B cell (primary cell): ENCODE results near the gene TTLL5. TPM values are rescaled to one million over a fixed set of nuclear protein-coding genes. Genes with fewer than 3 reads are reported as not detected.

Experiments used
- ATAC-seq: fragments of 200-7000 bp; cut with Tn5 transposase; one replicate; pipeline ENCODE4 v1.10.0; 2021; ENCODE audit warnings: low read depth, mild to moderate bottlenecking, moderate number of reproducible peaks, moderate library complexity
- CTCF ChIA-PET: fragments of 350-600 bp; sonication (Branson Sonifier 250); formaldehyde crosslinking; loops from one replicate; lab custom pipeline; 2021; ENCODE audit warnings: antibody characterized with exemption, inconsistent platforms; lab: Charles Lee
- POLR2A ChIA-PET: fragments of 350-600 bp; sonication (Branson Sonifier 250); formaldehyde crosslinking; loops from one replicate; lab custom pipeline; 2021; ENCODE audit warnings: antibody characterized with exemption; lab: Charles Lee
- DNase-seq: peaks from one replicate; pipeline ENCODE4 v3.0.0; 2013
- H2AFZ ChIP-seq: 2 replicates; pipeline ENCODE4 v1.6.1; 2012; ENCODE audit warnings: mild to moderate bottlenecking, low read depth, low read length; ENCODE audit not compliant: insufficient read depth, poor library complexity, severe bottlenecking
- H3K27ac ChIP-seq, 2 donors: 1 replicate in 1 of 2; 2 replicates in 1 of 2; pipeline ENCODE4 v1.5.1; 2012 to 2013; ENCODE audit warnings: low read length in 2 of 2, mild to moderate bottlenecking in 2 of 2, moderate library complexity in 1 of 2
- H3K27me3 ChIP-seq, 4 experiments: fragments of 200-600 bp in 1 of 4; sonication (generic) in 1 of 4; replicated peaks in 1 of 4; 1 replicate in 2 of 4; 2 replicates in 2 of 4; pipeline versions ENCODE4 v1.6.1 to v1.7.0; 2013 to 2016; ENCODE audit warnings: low read length in 3 of 4, mild to moderate bottlenecking in 2 of 4, mixed read lengths in 1 of 4, moderate library complexity in 1 of 4; ENCODE audit not compliant: insufficient read depth in 4 of 4, control insufficient read depth in 3 of 4; ENCODE audit errors: control extremely low read depth in 1 of 4
- H3K36me3 ChIP-seq, 2 experiments: replicated peaks in 1 of 2; 1 replicate in 1 of 2; 2 replicates in 1 of 2; pipeline versions ENCODE4 v1.6.1 to v1.7.1; 2013; ENCODE audit warnings: low read length in 1 of 2; ENCODE audit not compliant: insufficient read depth in 2 of 2, control insufficient read depth in 1 of 2; ENCODE audit errors: control extremely low read depth in 1 of 2, extremely low read depth in 1 of 2
- H3K4me1 ChIP-seq, 2 donors: fragments of 200-600 bp in 1 of 2; sonication (generic) in 1 of 2; 1 replicate in 1 of 2; 2 replicates in 1 of 2; pipeline versions ENCODE4 v1.5.1 to v1.6.1; 2013 to 2017; ENCODE audit warnings: low read length in 2 of 2; ENCODE audit not compliant: control insufficient read depth in 2 of 2, insufficient read depth in 2 of 2
- H3K4me2 ChIP-seq: replicated peaks from 2 replicates; pipeline ENCODE3; 2012; ENCODE audit warnings: mild to moderate bottlenecking, low read depth, low read length; ENCODE audit not compliant: poor library complexity, severe bottlenecking
- H3K4me3 ChIP-seq, 5 experiments: fragments of 200-600 bp in 1 of 5; sonication (generic) in 1 of 5; 1 replicate in 3 of 5; 2 replicates in 2 of 5; pipeline versions ENCODE4 v1.5.1 to v1.7.0; 2011 to 2016; ENCODE audit warnings: low read length in 4 of 5, mild to moderate bottlenecking in 4 of 5, low read depth in 2 of 5, control low read depth in 1 of 5, moderate library complexity in 1 of 5; ENCODE audit not compliant: insufficient read depth in 1 of 5; ENCODE audit errors: control extremely low read depth in 1 of 5, extremely low read depth in 1 of 5
- H3K79me2 ChIP-seq: fragments of 200-600 bp; sonication (generic); one replicate; pipeline ENCODE4 v1.6.0; 2016; ENCODE audit warnings: low read length; ENCODE audit not compliant: control insufficient read depth, insufficient read depth
- H3K9ac ChIP-seq: fragments of 200-600 bp; sonication (generic); 2 replicates; pipeline ENCODE4 v1.6.1; 2017; ENCODE audit warnings: mild to moderate bottlenecking, low read length, moderate library complexity
- H3K9me3 ChIP-seq, 3 donors: one replicate each; pipeline versions ENCODE4 v1.6.1 to v1.7.1; 2013; ENCODE audit warnings: low read length in 2 of 3; ENCODE audit not compliant: control insufficient read depth in 2 of 3, insufficient read depth in 1 of 3; ENCODE audit errors: control extremely low read depth in 1 of 3
- H4K20me1 ChIP-seq: 2 replicates; pipeline ENCODE4 v1.6.0; 2012; ENCODE audit warnings: mild to moderate bottlenecking, low read length; ENCODE audit not compliant: insufficient read depth, control insufficient read depth, poor library complexity, severe bottlenecking
- H3K27ac Mint-ChIP-seq: one replicate; pipeline ENCODE4 v1.8.0; 2021; ENCODE audit warnings: mixed read lengths
- H3K27me3 Mint-ChIP-seq: one replicate; pipeline ENCODE4 v1.8.0; 2021; ENCODE audit warnings: mixed read lengths
- H3K4me1 Mint-ChIP-seq: one replicate; pipeline ENCODE4 v1.8.0; 2021; ENCODE audit warnings: mixed read lengths
- H3K4me3 Mint-ChIP-seq: one replicate; pipeline ENCODE4 v1.8.0; 2021; ENCODE audit warnings: mixed read lengths
- H3K9me3 Mint-ChIP-seq: one replicate; pipeline ENCODE4 v1.8.0; 2022; ENCODE audit warnings: mixed read lengths; ENCODE audit not compliant: insufficient read depth
- EZH2 ChIP-seq: IDR thresholded peaks from 2 replicates; pipeline ENCODE4 v1.6.1; 2012; ENCODE audit warnings: borderline replicate concordance, low read depth, mild to moderate bottlenecking, moderate library complexity, low read length; ENCODE audit not compliant: insufficient read depth, poor library complexity, severe bottlenecking
- WGBS: methylation state at CpG from one replicate; pipeline ENCODE4 v1.1.5; 2013; ENCODE audit warnings: missing lambda C conversion rate; ENCODE audit not compliant: insufficient coverage; 5-methylcytosine and 5-hydroxymethylcytosine counted together
- intact Hi-C: fragments of 100-400 bp; cut with micrococcal nuclease; formaldehyde crosslinking; loops from one replicate; pipeline ENCODE4 v1.10.0; 2022
- polyA plus RNA-seq: library from polyadenylated mRNA; depleted of rRNA; stranded (reverse); fragments of >200 nt; gene quantifications from 2 replicates; pipeline ENCODE4 v1.2.3, GENCODE V29; 2012
- total RNA-seq, 2 donors: library from RNA; stranded (reverse); fragments of 120-200 nt in 1 of 2; gene quantifications; 1 replicate in 1 of 2; 2 replicates in 1 of 2; pipeline versions ENCODE4 v1.2.3 to v1.2.4, GENCODE V29; 2013 to 2022
- TF ChIP-seq, protein P1 (sequence below): fragments of 200-600 bp; IDR thresholded peaks from one replicate; pipeline ENCODE4 v1.8.0; 2022; ENCODE audit warnings: antibody characterized with exemption, mild to moderate bottlenecking

Gene TTLL5
- total and polyA plus RNA-seq, 2 donors (not counting 1 experiment from before 2014, with no cell fraction given), result 10.9 to 50.9 TPM

GRCh38 chr14:75860561-75861160, 199.6 kb downstream of the TTLL5 start:
- H3K4me2 ChIP-seq, result no peak overlapping the region
- WGBS, result no CpG with 5 or more reads among the region's 5 CpGs
- no peaks in the 10 kb centered on the region for H3K4me1 ChIP-seq
- no peak for TF ChIP-seq EZH2
- TF ChIP-seq, protein P1, sequence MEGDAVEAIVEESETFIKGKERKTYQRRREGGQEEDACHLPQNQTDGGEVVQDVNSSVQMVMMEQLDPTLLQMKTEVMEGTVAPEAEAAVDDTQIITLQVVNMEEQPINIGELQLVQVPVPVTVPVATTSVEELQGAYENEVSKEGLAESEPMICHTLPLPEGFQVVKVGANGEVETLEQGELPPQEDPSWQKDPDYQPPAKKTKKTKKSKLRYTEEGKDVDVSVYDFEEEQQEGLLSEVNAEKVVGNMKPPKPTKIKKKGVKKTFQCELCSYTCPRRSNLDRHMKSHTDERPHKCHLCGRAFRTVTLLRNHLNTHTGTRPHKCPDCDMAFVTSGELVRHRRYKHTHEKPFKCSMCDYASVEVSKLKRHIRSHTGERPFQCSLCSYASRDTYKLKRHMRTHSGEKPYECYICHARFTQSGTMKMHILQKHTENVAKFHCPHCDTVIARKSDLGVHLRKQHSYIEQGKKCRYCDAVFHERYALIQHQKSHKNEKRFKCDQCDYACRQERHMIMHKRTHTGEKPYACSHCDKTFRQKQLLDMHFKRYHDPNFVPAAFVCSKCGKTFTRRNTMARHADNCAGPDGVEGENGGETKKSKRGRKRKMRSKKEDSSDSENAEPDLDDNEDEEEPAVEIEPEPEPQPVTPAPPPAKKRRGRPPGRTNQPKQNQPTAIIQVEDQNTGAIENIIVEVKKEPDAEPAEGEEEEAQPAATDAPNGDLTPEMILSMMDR, result no peak
- no peaks in the 10 kb centered on the region for H3K9me3 ChIP-seq
- no peak for ATAC-seq
- H3K79me2 ChIP-seq, result no peaks in the 10 kb centered on the region
- H3K27ac ChIP-seq, result no peak overlapping the region
- POLR2A ChIA-PET, result no interaction called here
- H3K4me3 Mint-ChIP-seq, result no peak overlapping the region
- CTCF ChIA-PET, result no interaction called here
- H3K9ac ChIP-seq, result no peak overlapping the region
- no peaks in the 10 kb centered on the region for H4K20me1 ChIP-seq
- no peak overlapping the region for H3K4me3 ChIP-seq
- no peaks in the 10 kb centered on the region for H3K9me3 Mint-ChIP-seq
- DNase-seq, result no peak
- no peaks in the 10 kb centered on the region for H3K27me3 Mint-ChIP-seq
- no peaks in the 10 kb centered on the region for H3K27me3 ChIP-seq
- H2AFZ ChIP-seq, result no peak overlapping the region
- intact Hi-C loops, result no loop called here
- H3K36me3 ChIP-seq, result no peaks in the 10 kb centered on the region
- no peak overlapping the region for H3K27ac Mint-ChIP-seq
- H3K4me1 Mint-ChIP-seq, result no peaks in the 10 kb centered on the region

GRCh38 chr14:75861161-75861621, 200.1 kb downstream of the TTLL5 start:
- TF ChIP-seq, protein P1, result no peak
- intact Hi-C loops, result no loop called here
- ChIA-PET POLR2A (no interaction called here), CTCF (no interaction called here)
- no peak overlapping the region for H3K4me2 ChIP-seq
- ATAC-seq (no peak), DNase-seq (no peak)
- H3K9me3 Mint-ChIP-seq, result no peaks in the 10 kb centered on the region
- H3K27me3 Mint-ChIP-seq, result no peaks in the 10 kb centered on the region
- H3K4me3 Mint-ChIP-seq, result no peak overlapping the region
- 100% methylated on average over 4 of the region's 4 CpGs for WGBS
- H3K4me3 ChIP-seq, result no peak overlapping the region
- H3K27ac Mint-ChIP-seq, result no peak overlapping the region
- no peaks in the 10 kb centered on the region for H3K27me3 ChIP-seq
- H3K36me3 ChIP-seq, result no peaks in the 10 kb centered on the region
- H3K79me2 ChIP-seq, result no peaks in the 10 kb centered on the region
- no peaks in the 10 kb centered on the region for H3K9me3 ChIP-seq
- no peak overlapping the region for H3K9ac ChIP-seq
- H4K20me1 ChIP-seq, result no peaks in the 10 kb centered on the region
- no peak overlapping the region for H3K27ac ChIP-seq
- no peaks in the 10 kb centered on the region for H3K4me1 ChIP-seq
- H3K4me1 Mint-ChIP-seq, result no peaks in the 10 kb centered on the region
- H2AFZ ChIP-seq, result no peak overlapping the region
